ENCODE data around the gene PRKCH.
"Not testable (repeated sequence)": the region's sequence is repeated elsewhere in the genome, so short reads cannot be mapped to it uniquely, and the experiment has no call there.

Gene PRKCH

GRCh38 chr14:61300209-61300608, 21.2 kb upstream of the PRKCH start:
- H3K9me3 ChIP-seq (ENCODE audit: control insufficient read depth, low read length) = no peaks in the 10 kb centered on the region
- DNase-seq = no peak
- H3K36me3 ChIP-seq (ENCODE audit: control insufficient read depth, insufficient read depth, low read length) = no peaks in the 10 kb centered on the region
- H3K4me3 ChIP-seq (ENCODE audit: insufficient read depth, low read depth, low read length, poor library complexity, severe bottlenecking) = no peak overlapping the region
- H3K4me1 ChIP-seq (ENCODE audit: control insufficient read depth, insufficient read depth, low read length, poor library complexity, severe bottlenecking) = no peaks in the 10 kb centered on the region
- H3K27ac ChIP-seq (ENCODE audit: insufficient read depth, low read length, poor library complexity, severe bottlenecking) = no peak overlapping the region
- no peaks in the 10 kb centered on the region for H3K27me3 ChIP-seq (replicated peaks; ENCODE audit: control insufficient read depth, insufficient read depth, low read length, poor library complexity, severe bottlenecking)

- H3K4me1 ChIP-seq (ENCODE audit: control insufficient read depth, insufficient read depth, low read length, poor library complexity, severe bottlenecking) = no peaks in the 10 kb centered on the region
- no peaks in the 10 kb centered on the region for H3K9me3 ChIP-seq (ENCODE audit: control insufficient read depth, low read length)
- H3K36me3 ChIP-seq (ENCODE audit: control insufficient read depth, insufficient read depth, low read length) = no peaks in the 10 kb centered on the region
- H3K4me3 ChIP-seq (ENCODE audit: insufficient read depth, low read depth, low read length, poor library complexity, severe bottlenecking) = no peak overlapping the region
- H3K27me3 ChIP-seq (replicated peaks; ENCODE audit: control insufficient read depth, insufficient read depth, low read length, poor library complexity, severe bottlenecking) = no peaks in the 10 kb centered on the region
- DNase-seq = no peak
- no peak overlapping the region for H3K27ac ChIP-seq (ENCODE audit: insufficient read depth, low read length, poor library complexity, severe bottlenecking)
Measured at GRCh38 chr14:61300754-61301153, 20.6 kb upstream of the PRKCH start.

GRCh38 chr14:61304688-61305087, 16.7 kb upstream of the PRKCH start:
- no peak for DNase-seq
- Histone ChIP-seq H3K4me1 (ENCODE audit: control insufficient read depth, insufficient read depth, low read length, poor library complexity, severe bottlenecking) (no peaks in the 10 kb centered on the region), H3K27me3 (replicated peaks; ENCODE audit: control insufficient read depth, insufficient read depth, low read length, poor library complexity, severe bottlenecking) (no peaks in the 10 kb centered on the region)

GRCh38 chr14:61308198-61308597, 13.2 kb upstream of the PRKCH start:
- no peaks in the 10 kb centered on the region for H3K36me3 ChIP-seq (ENCODE audit: control insufficient read depth, insufficient read depth, low read length)
- peaks cover 6% of the 10 kb centered on the region for H3K9me3 ChIP-seq (ENCODE audit: control insufficient read depth, low read length)
- H3K27me3 ChIP-seq (replicated peaks; ENCODE audit: control insufficient read depth, insufficient read depth, low read length, poor library complexity, severe bottlenecking) = no peaks in the 10 kb centered on the region
- H3K4me3 ChIP-seq (ENCODE audit: insufficient read depth, low read depth, low read length, poor library complexity, severe bottlenecking) = no peak overlapping the region
- H3K4me1 ChIP-seq (ENCODE audit: control insufficient read depth, insufficient read depth, low read length, poor library complexity, severe bottlenecking) = no peaks in the 10 kb centered on the region
- no peak overlapping the region for H3K27ac ChIP-seq (ENCODE audit: insufficient read depth, low read length, poor library complexity, severe bottlenecking)
- no peak for DNase-seq

More at GRCh38 chr14:61304688-61305087, 16.7 kb upstream of the PRKCH start:
- Histone ChIP-seq H3K36me3 (ENCODE audit: control insufficient read depth, insufficient read depth, low read length) (no peaks in the 10 kb centered on the region), H3K27ac (ENCODE audit: insufficient read depth, low read length, poor library complexity, severe bottlenecking) (no peak overlapping the region), H3K4me3 (ENCODE audit: insufficient read depth, low read depth, low read length, poor library complexity, severe bottlenecking) (no peak overlapping the region), H3K9me3 (ENCODE audit: control insufficient read depth, low read length) (no peaks in the 10 kb centered on the region)

- DNase-seq; H3K4me3 ChIP-seq (ENCODE audit: insufficient read depth, low read depth, low read length, poor library complexity, severe bottlenecking); H3K27ac ChIP-seq (ENCODE audit: insufficient read depth, low read length, poor library complexity, severe bottlenecking); H3K9me3 ChIP-seq (ENCODE audit: control insufficient read depth, low read length); H3K36me3 ChIP-seq (ENCODE audit: control insufficient read depth, insufficient read depth, low read length); H3K4me1 ChIP-seq (ENCODE audit: control insufficient read depth, insufficient read depth, low read length, poor library complexity, severe bottlenecking); H3K27me3 ChIP-seq (replicated peaks; ENCODE audit: control insufficient read depth, insufficient read depth, low read length, poor library complexity, severe bottlenecking): not testable (repeated sequence)
Measured at GRCh38 chr14:61308701-61309100, 12.7 kb upstream of the PRKCH start.

GRCh38 chr14:61315313-61315712, 6.1 kb upstream of the PRKCH start:
- H3K9me3 ChIP-seq (ENCODE audit: control insufficient read depth, low read length) = peaks cover 5% of the 10 kb centered on the region
- no peaks in the 10 kb centered on the region for H3K27me3 ChIP-seq (replicated peaks; ENCODE audit: control insufficient read depth, insufficient read depth, low read length, poor library complexity, severe bottlenecking)
- DNase-seq = no peak
- no peak overlapping the region for H3K4me3 ChIP-seq (ENCODE audit: insufficient read depth, low read depth, low read length, poor library complexity, severe bottlenecking)
- no peaks in the 10 kb centered on the region for H3K4me1 ChIP-seq (ENCODE audit: control insufficient read depth, insufficient read depth, low read length, poor library complexity, severe bottlenecking)
- no peak overlapping the region for H3K27ac ChIP-seq (ENCODE audit: insufficient read depth, low read length, poor library complexity, severe bottlenecking)
- no peaks in the 10 kb centered on the region for H3K36me3 ChIP-seq (ENCODE audit: control insufficient read depth, insufficient read depth, low read length)

GRCh38 chr14:61319086-61319485, 2.3 kb upstream of the PRKCH start:
- H3K4me3 ChIP-seq (ENCODE audit: insufficient read depth, low read depth, low read length, poor library complexity, severe bottlenecking) = no peak overlapping the region

GRCh38 chr14:61319706-61320105, 1.7 kb upstream of the PRKCH start:
- Histone ChIP-seq H3K27ac (ENCODE audit: insufficient read depth, low read length, poor library complexity, severe bottlenecking) (no peak overlapping the region), H3K27me3 (replicated peaks; ENCODE audit: control insufficient read depth, insufficient read depth, low read length, poor library complexity, severe bottlenecking) (no peaks in the 10 kb centered on the region), H3K9me3 (ENCODE audit: control insufficient read depth, low read length) (no peaks in the 10 kb centered on the region), H3K4me3 (ENCODE audit: insufficient read depth, low read depth, low read length, poor library complexity, severe bottlenecking) (no peak overlapping the region), H3K4me1 (ENCODE audit: control insufficient read depth, insufficient read depth, low read length, poor library complexity, severe bottlenecking) (peaks cover 5% of the 10 kb centered on the region), H3K36me3 (ENCODE audit: control insufficient read depth, insufficient read depth, low read length) (no peaks in the 10 kb centered on the region)
- no peak for DNase-seq

More at GRCh38 chr14:61319086-61319485, 2.3 kb upstream of the PRKCH start:
- H3K4me1 ChIP-seq (ENCODE audit: control insufficient read depth, insufficient read depth, low read length, poor library complexity, severe bottlenecking) = peaks cover under 1% of the 10 kb centered on the region
- no peaks in the 10 kb centered on the region for H3K9me3 ChIP-seq (ENCODE audit: control insufficient read depth, low read length)
- H3K36me3 ChIP-seq (ENCODE audit: control insufficient read depth, insufficient read depth, low read length) = no peaks in the 10 kb centered on the region
- no peak overlapping the region for H3K27ac ChIP-seq (ENCODE audit: insufficient read depth, low read length, poor library complexity, severe bottlenecking)
- no peaks in the 10 kb centered on the region for H3K27me3 ChIP-seq (replicated peaks; ENCODE audit: control insufficient read depth, insufficient read depth, low read length, poor library complexity, severe bottlenecking)
- DNase-seq = no peak

- not testable (repeated sequence) for H3K27ac ChIP-seq (ENCODE audit: insufficient read depth, low read length, poor library complexity, severe bottlenecking); H3K36me3 ChIP-seq (ENCODE audit: control insufficient read depth, insufficient read depth, low read length); H3K27me3 ChIP-seq (replicated peaks; ENCODE audit: control insufficient read depth, insufficient read depth, low read length, poor library complexity, severe bottlenecking); DNase-seq; H3K9me3 ChIP-seq (ENCODE audit: control insufficient read depth, low read length); H3K4me3 ChIP-seq (ENCODE audit: insufficient read depth, low read depth, low read length, poor library complexity, severe bottlenecking); H3K4me1 ChIP-seq (ENCODE audit: control insufficient read depth, insufficient read depth, low read length, poor library complexity, severe bottlenecking)
Measured at GRCh38 chr14:61320170-61320569, 1.2 kb upstream of the PRKCH start.

- Histone ChIP-seq H3K9me3 (ENCODE audit: control insufficient read depth, low read length) (no peaks in the 10 kb centered on the region), H3K36me3 (ENCODE audit: control insufficient read depth, insufficient read depth, low read length) (no peaks in the 10 kb centered on the region), H3K27ac (ENCODE audit: insufficient read depth, low read length, poor library complexity, severe bottlenecking) (peak overlapping the region; percentile 90), H3K4me1 (ENCODE audit: control insufficient read depth, insufficient read depth, low read length, poor library complexity, severe bottlenecking) (peaks cover 5% of the 10 kb centered on the region), H3K27me3 (replicated peaks; ENCODE audit: control insufficient read depth, insufficient read depth, low read length, poor library complexity, severe bottlenecking) (no peaks in the 10 kb centered on the region), H3K4me3 (ENCODE audit: insufficient read depth, low read depth, low read length, poor library complexity, severe bottlenecking) (peak overlapping the region; percentile 95)
- no peak for DNase-seq
Measured at GRCh38 chr14:61320806-61321384, 484 bp upstream of the PRKCH start.
